ENCODE results near the gene HAL.
"Not testable (repeated sequence)": the region's sequence is repeated elsewhere in the genome, so short reads cannot be mapped to it uniquely, and the experiment has no call there.

HAL gene

DNA sequence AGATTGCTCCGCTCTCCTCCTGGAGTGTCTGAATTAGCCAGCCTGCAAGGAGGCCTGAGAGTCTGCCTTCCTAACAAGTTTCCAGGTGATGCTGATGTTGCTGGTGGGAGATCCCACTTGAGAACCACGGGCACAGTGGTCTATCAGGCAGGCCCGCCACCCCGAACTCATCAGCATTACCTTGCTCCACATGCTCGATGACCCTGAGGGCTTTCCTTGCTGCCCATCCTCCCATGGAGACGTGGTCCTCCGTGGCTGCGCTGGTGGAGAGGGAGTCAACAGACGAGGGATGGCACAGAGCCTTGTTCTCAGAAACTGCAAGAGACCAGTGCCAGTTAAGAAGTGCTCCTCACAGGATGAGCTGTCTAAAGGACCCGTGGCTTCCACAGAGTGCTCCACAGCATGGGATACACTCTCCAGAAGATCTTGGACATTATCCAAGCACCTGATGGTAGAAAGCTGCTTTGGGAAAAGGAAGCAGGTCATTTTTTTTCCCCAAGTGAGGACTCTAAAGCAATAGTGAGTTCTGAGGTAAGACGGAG, 18.3 kb downstream of the HAL start:
- TF ChIP-seq Cebpa-rat (IDR thresholded peaks at IDR 0.05), result no peak
- Histone ChIP-seq H3K27me3 (no peaks in the 10 kb centered on the region), H4K20me1 (no peaks in the 10 kb centered on the region), H3K36me3 (peaks cover 0 to 53% (median 0%) of the 10 kb centered on the region in 11 experiments; a peak in 6 of 22 replicates), H3K4me2 (no peak overlapping the region), H3K4me3 (no peak overlapping the region), H3K4me1 (no peaks in the 10 kb centered on the region; a peak in 1 of 20 replicates), H3K9ac (no peak overlapping the region), H3K9me3 (replicated peaks in 1 of 11) (no peaks in the 10 kb centered on the region), H3K27ac (no peak overlapping the region)

DNA sequence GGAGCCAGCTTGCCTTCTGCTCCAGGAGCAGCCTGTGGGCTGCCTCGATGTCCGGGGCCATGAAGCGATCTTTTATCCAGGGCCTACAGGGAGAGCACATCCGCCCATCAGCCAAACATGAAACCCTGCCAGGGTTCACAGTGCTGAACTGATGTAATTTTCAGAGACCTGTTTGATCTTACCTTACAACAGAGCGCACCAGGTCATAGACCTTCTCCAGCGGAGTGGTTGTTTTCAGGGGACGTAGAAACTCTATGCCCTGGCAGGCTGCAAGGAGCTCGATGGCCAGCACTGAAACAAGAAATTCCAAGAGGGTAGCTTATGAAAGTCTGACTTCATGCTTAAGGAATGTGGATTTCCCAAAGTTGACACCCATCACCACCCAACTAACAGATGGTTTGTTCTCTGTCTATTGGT, 19.7 kb downstream of the HAL start:
- H3K36me3 ChIP-seq, result peaks cover 0 to 46% (median 0%) of the 10 kb centered on the region in 11 experiments; a peak in 6 of 22 replicates
- no peaks in the 10 kb centered on the region for H4K20me1 ChIP-seq
- no peaks in the 10 kb centered on the region for H3K9me3 ChIP-seq (replicated peaks in 1 of 11)
- no peak overlapping the region for H3K9ac ChIP-seq
- H3K4me3 ChIP-seq, result no peak overlapping the region
- no peak for TF ChIP-seq Cebpa-rat (IDR thresholded peaks at IDR 0.05)
- no peak overlapping the region for H3K27ac ChIP-seq
- H3K4me1 ChIP-seq, result no peaks in the 10 kb centered on the region; a peak in 1 of 20 replicates
- no peaks in the 10 kb centered on the region for H3K27me3 ChIP-seq
- H3K4me2 ChIP-seq, result no peak overlapping the region

DNA sequence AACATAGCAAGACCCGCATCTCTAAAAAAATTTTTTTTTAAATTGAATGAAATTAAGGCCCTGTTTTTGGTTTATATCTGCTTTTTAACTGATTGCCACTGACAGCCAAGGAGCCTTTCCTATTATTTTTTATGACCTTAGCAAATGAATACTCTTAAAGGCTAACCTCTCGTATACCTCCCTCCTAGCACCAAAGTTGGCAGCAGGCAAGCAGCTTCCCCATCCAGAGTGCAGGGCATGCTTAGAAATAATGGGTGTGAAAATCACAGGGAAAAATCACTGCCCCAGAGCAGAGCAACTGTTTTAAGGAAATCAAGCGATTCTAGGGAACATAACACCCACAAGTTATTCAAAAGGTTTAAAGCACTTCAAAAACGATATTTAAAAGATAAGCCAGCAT, 20.7 kb downstream of the HAL start:
- Histone ChIP-seq H3K27me3 (no peaks in the 10 kb centered on the region), H3K4me2 (no peak overlapping the region), H3K4me3 (no peak overlapping the region), H3K4me1 (no peaks in the 10 kb centered on the region; a peak in 1 of 20 replicates), H3K9ac (no peak overlapping the region), H3K9me3 (replicated peaks in 1 of 11) (peaks cover 0 to 5% (median 0%) of the 10 kb centered on the region in 11 experiments; a peak in 2 of 22 replicates), H3K36me3 (peaks cover 0 to 41% (median 0%) of the 10 kb centered on the region in 11 experiments; a peak in 6 of 22 replicates), H4K20me1 (no peaks in the 10 kb centered on the region), H3K27ac (no peak overlapping the region)
- no peak for TF ChIP-seq Cebpa-rat (IDR thresholded peaks at IDR 0.05)

DNA sequence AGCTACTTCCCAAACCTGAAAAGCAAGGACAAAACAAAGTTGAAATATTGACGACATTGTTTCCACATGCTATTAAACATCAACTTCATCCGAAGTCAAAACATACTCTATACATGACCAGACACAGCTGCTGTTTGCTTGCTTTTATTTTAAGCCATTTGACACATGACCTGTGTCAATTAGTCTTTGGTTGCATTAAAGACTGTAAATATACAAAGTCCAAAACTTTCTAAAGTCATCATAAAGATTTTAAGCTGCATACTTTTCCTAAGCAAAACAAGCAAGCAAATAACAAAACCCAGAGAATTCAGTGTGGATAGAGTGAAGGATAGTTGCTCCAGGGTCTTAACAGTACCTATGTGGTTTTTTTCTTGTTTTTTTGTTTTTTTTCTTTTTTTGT, 21.8 kb downstream of the HAL start:
- no peaks in the 10 kb centered on the region for H4K20me1 ChIP-seq
- H3K4me2 ChIP-seq, result no peak overlapping the region
- no peaks in the 10 kb centered on the region for H3K27me3 ChIP-seq
- H3K4me1 ChIP-seq, result no peaks in the 10 kb centered on the region; a peak in 1 of 20 replicates
- no peak overlapping the region for H3K4me3 ChIP-seq
- TF ChIP-seq Cebpa-rat (IDR thresholded peaks at IDR 0.05), result no peak
- H3K9ac ChIP-seq, result no peak overlapping the region
- peaks cover 0 to 39% (median 0%) of the 10 kb centered on the region in 11 experiments; a peak in 6 of 22 replicates for H3K36me3 ChIP-seq
- H3K27ac ChIP-seq, result no peak overlapping the region
- H3K9me3 ChIP-seq (replicated peaks in 1 of 11), result peaks cover 0 to 9% (median 0%) of the 10 kb centered on the region in 11 experiments; a peak in 2 of 22 replicates

DNA sequence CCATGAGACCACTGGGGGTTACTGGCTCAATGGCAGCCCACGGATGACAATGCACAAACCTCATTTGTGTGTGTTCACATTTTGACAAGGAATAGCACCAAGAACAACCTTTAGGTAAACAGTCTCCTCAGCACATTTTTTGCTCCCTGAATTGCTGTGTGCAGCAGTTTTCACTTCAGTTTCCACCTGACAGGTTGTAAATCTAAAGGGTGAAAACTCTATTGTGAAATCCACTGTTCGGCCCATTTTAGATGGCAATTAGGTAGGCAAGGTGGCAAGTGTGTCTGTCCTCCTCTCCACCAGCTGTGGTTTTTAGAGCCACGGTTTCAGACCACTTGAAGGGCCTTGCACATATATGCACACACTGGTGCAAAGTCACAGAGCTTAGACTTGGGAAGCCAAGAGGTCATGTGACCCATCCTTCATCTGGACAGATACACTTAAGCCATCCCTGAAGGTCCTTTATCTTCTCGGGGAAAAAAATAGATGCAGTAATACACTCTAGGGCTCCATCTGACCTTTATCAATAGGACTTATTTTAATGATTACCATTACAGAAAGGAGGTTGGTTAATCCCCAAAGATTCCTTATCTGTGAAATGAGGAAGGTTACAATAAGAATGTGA, 23.2 kb downstream of the HAL start:
- Histone ChIP-seq H4K20me1 (no peaks in the 10 kb centered on the region), H3K27ac (no peak overlapping the region), H3K4me1 (no peaks in the 10 kb centered on the region; a peak in 1 of 20 replicates), H3K27me3 (no peaks in the 10 kb centered on the region), H3K36me3 (peaks cover 0 to 34% (median 0%) of the 10 kb centered on the region in 11 experiments; a peak in 6 of 22 replicates), H3K9ac (no peak overlapping the region), H3K9me3 (replicated peaks in 1 of 11) (peaks cover 0 to 9% (median 0%) of the 10 kb centered on the region in 11 experiments; a peak in 2 of 22 replicates), H3K4me2 (no peak overlapping the region), H3K4me3 (no peak overlapping the region)
- TF ChIP-seq Cebpa-rat (IDR thresholded peaks at IDR 0.05), result no peak

DNA sequence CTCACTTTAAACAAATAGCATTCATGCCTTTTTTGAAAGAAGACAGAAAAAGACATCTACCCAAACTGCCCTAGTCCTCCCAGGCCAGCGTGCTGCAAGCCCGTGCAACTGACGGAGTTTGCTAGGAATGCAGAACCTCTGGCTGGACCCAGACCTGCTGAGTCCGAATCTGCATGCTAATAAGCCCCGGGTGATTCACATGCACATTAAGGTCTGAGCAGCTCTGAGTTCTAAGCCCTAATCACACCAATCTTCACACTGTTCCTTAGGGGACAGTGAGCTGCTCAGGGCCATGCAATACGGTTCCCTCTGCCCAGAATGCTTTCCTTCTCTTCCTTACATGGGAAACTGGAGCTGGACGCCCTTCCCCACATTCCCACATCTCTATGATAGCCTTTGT, 25.2 kb downstream of the HAL start:
- peaks cover 0 to 14% (median 0%) of the 10 kb centered on the region in 11 experiments; a peak in 5 of 22 replicates for H3K36me3 ChIP-seq
- H3K4me1 ChIP-seq, result no peaks in the 10 kb centered on the region; a peak in 1 of 20 replicates
- H3K4me2 ChIP-seq, result no peak overlapping the region
- no peak overlapping the region for H3K27ac ChIP-seq
- no peaks in the 10 kb centered on the region for H4K20me1 ChIP-seq
- H3K9ac ChIP-seq, result no peak overlapping the region
- no peaks in the 10 kb centered on the region for H3K27me3 ChIP-seq
- no peak overlapping the region for H3K4me3 ChIP-seq
- no peak for TF ChIP-seq Cebpa-rat (IDR thresholded peaks at IDR 0.05)
- H3K9me3 ChIP-seq (replicated peaks in 1 of 11), result peaks cover 0 to 9% (median 0%) of the 10 kb centered on the region in 11 experiments; a peak in 2 of 22 replicates

DNA sequence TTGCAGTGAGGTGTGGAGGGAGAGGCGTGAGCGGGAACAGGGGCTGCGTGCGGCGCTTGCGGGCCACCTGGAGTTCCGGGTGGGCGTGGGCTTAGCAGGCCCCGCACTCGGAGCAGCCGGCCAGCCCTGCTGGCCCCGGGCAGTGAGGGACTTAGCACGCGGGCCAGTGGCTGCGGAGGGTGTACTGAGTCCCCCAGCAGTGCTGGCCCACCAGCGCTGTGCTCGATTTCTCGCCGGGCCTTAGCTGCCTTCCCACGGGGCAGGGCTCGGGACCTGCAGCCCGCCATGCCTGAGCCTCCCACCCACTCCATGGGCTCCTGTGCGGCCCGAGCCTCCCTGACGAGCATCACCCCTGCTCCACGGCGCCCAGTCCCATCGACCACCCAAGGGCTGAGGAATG, 27.0 kb downstream of the HAL start:
- not testable (repeated sequence) for H3K27ac ChIP-seq; H3K27me3 ChIP-seq; H3K9me3 ChIP-seq (replicated peaks in 1 of 11); H3K9ac ChIP-seq; H4K20me1 ChIP-seq; H3K36me3 ChIP-seq; H3K4me2 ChIP-seq; H3K4me3 ChIP-seq
- peaks cover 7 to 11% (median 9%) of the 10 kb centered on the region in 10 experiments; a peak in 16 of 20 replicates for H3K4me1 ChIP-seq

DNA sequence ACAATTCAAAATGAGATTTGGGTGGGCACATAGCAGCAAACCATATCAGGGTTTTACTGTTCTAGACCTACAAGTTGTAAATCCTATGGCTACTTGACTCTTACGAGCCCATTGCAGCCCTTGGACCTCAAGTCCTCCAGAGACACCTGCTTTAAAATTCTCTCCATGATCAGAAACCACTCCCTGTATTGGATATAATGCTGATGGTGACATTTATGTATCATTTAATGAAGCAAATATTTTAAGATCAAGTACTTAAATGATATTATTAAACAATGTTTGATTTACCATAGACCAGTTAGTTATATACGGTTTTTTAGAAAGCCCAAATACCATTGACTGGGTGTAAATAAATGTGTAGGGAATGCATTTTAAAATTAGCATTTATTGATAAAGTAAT, 28.8 kb downstream of the HAL start:
- Histone ChIP-seq H3K4me2 (no peak overlapping the region), H3K9me3 (replicated peaks in 1 of 11) (peaks cover 0 to 9% (median 0%) of the 10 kb centered on the region in 11 experiments; a peak in 2 of 22 replicates), H3K4me1 (peaks cover 7 to 21% (median 15%) of the 10 kb centered on the region in 10 experiments; a peak in 17 of 20 replicates), H3K36me3 (no peaks in the 10 kb centered on the region; a peak in 1 of 22 replicates), H3K9ac (no peak overlapping the region), H3K27ac (no peak overlapping the region), H3K4me3 (no peak overlapping the region), H3K27me3 (no peaks in the 10 kb centered on the region), H4K20me1 (no peaks in the 10 kb centered on the region)
- TF ChIP-seq Cebpa-rat (IDR thresholded peaks at IDR 0.05), result no peak

DNA sequence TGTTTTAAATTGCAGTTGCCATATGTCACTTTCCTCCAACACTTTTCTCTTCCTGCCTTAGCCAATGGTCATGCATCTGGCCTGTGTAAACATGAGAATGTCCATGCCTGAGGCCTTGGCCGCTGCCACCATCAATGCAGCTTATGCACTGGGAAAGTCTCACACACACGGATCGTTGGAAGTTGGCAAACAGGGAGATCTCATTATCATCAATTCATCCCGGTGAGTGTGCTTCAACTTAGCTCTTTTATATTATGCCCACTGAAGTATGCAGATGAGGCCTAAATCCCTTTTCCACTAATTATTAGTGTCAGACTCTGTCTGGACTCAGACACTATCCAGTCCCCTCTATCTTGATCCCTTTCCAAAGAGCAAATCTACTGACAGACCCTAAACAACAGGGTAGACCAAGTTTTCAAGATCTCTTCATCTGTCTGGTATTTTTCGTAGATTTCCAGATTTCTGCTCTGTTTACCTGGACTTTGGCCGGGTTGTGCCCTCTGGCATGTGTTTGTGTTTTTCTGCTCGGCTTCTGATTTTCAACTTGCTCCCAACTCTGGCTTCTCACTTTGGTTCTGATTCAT, 29.8 kb downstream of the HAL start:
- no peak overlapping the region for H3K27ac ChIP-seq
- no peak for TF ChIP-seq Cebpa-rat (IDR thresholded peaks at IDR 0.05)

More for the DNA sequence above, 29.8 kb downstream of the HAL start:
- Histone ChIP-seq H3K9ac (no peak overlapping the region), H3K4me2 (no peak overlapping the region), H3K36me3 (no peaks in the 10 kb centered on the region), H3K4me1 (peaks cover 7 to 21% (median 15%) of the 10 kb centered on the region in 10 experiments; a peak in 17 of 20 replicates), H3K4me3 (no peak overlapping the region), H3K27me3 (no peaks in the 10 kb centered on the region), H4K20me1 (no peaks in the 10 kb centered on the region), H3K9me3 (replicated peaks in 1 of 11) (peaks cover 0 to 9% (median 0%) of the 10 kb centered on the region in 11 experiments; a peak in 2 of 22 replicates)

All from BLaER1 treated with 17β-estradiol and CSF1 and Interleukin-3, amounts not matched to agents 10 nM and 100 nM (cell line).